ENCODE results near the gene ALMS1. TPM values are rescaled to one million over a fixed set of nuclear protein-coding genes. Genes with fewer than 3 reads are reported as not detected.

Gene ALMS1
- total RNA-seq, 1 experiment from 2014 or later, result 27.6 TPM

GRCh38 chr2:73640511-73640911 is 254.9 kb downstream of the ALMS1 start:
- Histone ChIP-seq H3K9me3 (ENCODE audit: low read length) (peaks cover 5% of the 10 kb centered on the region; the same call in 1 of the 2 replicates), H3K9me2 (replicated peaks; ENCODE audit: low read length) (no peaks in the 10 kb centered on the region), H3K4me2 (ENCODE audit: low read length) (peak overlapping the region; percentile 31; the same call in 1 of the 2 replicates), H2AFZ (ENCODE audit: low read length) (no peak overlapping the region), H4K20me1 (ENCODE audit: low read length) (no peaks in the 10 kb centered on the region), H3K9ac (ENCODE audit: low read length) (no peak overlapping the region), H3K27ac (ENCODE audit: low read length) (no peak overlapping the region), H3K4me3 (ENCODE audit: low read length) (no peak overlapping the region), H3K36me3 (ENCODE audit: low read depth, low read length) (no peaks in the 10 kb centered on the region), H3K79me2 (ENCODE audit: low read length) (no peaks in the 10 kb centered on the region), H3F3A (ENCODE audit: low read length, unreplicated experiment) (no peaks in the 10 kb centered on the region), H3K27me3 (ENCODE audit: low read length) (no peaks in the 10 kb centered on the region), H3K4me1 (ENCODE audit: insufficient read depth, low read length) (peaks cover 6% of the 10 kb centered on the region; the same call in 1 of the 2 replicates)
- TF ChIP-seq EZH2 (IDR thresholded peaks at IDR 0.05; ENCODE audit: low read length, unreplicated experiment) (no peak), CTCF (conservative IDR thresholded peaks at IDR 0.05; ENCODE audit: low read depth, low read length) (no peak), EZH2phosphoT487 (IDR thresholded peaks at IDR 0.05; ENCODE audit: borderline replicate concordance, low read length) (no peak)
- ChIA-PET POLR2A (ENCODE audit: unreplicated experiment) (interaction anchor here (0.7 kb wide), 1 partner anchor 124 kb away, joined by 6 read pairs; no protein-coding TSS in a partner anchor), CTCF (no interaction called here)
- BruUV-seq (replicated peaks), result no TSS peak
- intact Hi-C loops (cut with micrococcal nuclease), result no loop called here
- DNase-seq (peak; percentile 45), ATAC-seq (peak; percentile 64)

GRCh38 chr2:73640946-73641766 is 255.5 kb downstream of the ALMS1 start:
- ChIA-PET POLR2A (ENCODE audit: unreplicated experiment) (interaction anchor here (0.7 kb wide), 1 partner anchor 123 kb away, joined by 6 read pairs; no protein-coding TSS in a partner anchor), CTCF (no interaction called here)
- H3K9me2 ChIP-seq (replicated peaks; ENCODE audit: low read length), result no peaks in the 10 kb centered on the region
- H3K27me3 ChIP-seq (ENCODE audit: low read length), result no peaks in the 10 kb centered on the region
- no peak overlapping the region for H3K27ac ChIP-seq (ENCODE audit: low read length)
- H3K9ac ChIP-seq (ENCODE audit: low read length), result no peak overlapping the region
- no peaks in the 10 kb centered on the region for H3K36me3 ChIP-seq (ENCODE audit: low read depth, low read length)
- H3K4me3 ChIP-seq (ENCODE audit: low read length), result no peak overlapping the region
- H3K79me2 ChIP-seq (ENCODE audit: low read length), result no peaks in the 10 kb centered on the region
- ATAC-seq (no peak), DNase-seq (no peak)
- peaks cover 5% of the 10 kb centered on the region; the same call in 1 of the 2 replicates for H3K9me3 ChIP-seq (ENCODE audit: low read length)
- no peaks in the 10 kb centered on the region for H3F3A ChIP-seq (ENCODE audit: low read length, unreplicated experiment)
- H3K4me1 ChIP-seq (ENCODE audit: insufficient read depth, low read length), result peaks cover 6% of the 10 kb centered on the region; the same call in 1 of the 2 replicates
- no TSS peak for BruUV-seq (replicated peaks)
- H3K4me2 ChIP-seq (ENCODE audit: low read length), result no peak overlapping the region
- TF ChIP-seq EZH2 (IDR thresholded peaks at IDR 0.05; ENCODE audit: low read length, unreplicated experiment) (no peak), EZH2phosphoT487 (IDR thresholded peaks at IDR 0.05; ENCODE audit: borderline replicate concordance, low read length) (no peak), CTCF (conservative IDR thresholded peaks at IDR 0.05; ENCODE audit: low read depth, low read length) (no peak)
- no peak overlapping the region for H2AFZ ChIP-seq (ENCODE audit: low read length)
- no peaks in the 10 kb centered on the region for H4K20me1 ChIP-seq (ENCODE audit: low read length)
- intact Hi-C loops (cut with micrococcal nuclease), result no loop called here

- Histone ChIP-seq H3K9ac (ENCODE audit: low read length) (no peak overlapping the region), H4K20me1 (ENCODE audit: low read length) (no peaks in the 10 kb centered on the region), H3K9me3 (ENCODE audit: low read length) (peaks cover 5% of the 10 kb centered on the region; the same call in 1 of the 2 replicates), H3K27ac (ENCODE audit: low read length) (no peak overlapping the region), H3K9me2 (replicated peaks; ENCODE audit: low read length) (no peaks in the 10 kb centered on the region), H3K36me3 (ENCODE audit: low read depth, low read length) (no peaks in the 10 kb centered on the region), H3K79me2 (ENCODE audit: low read length) (no peaks in the 10 kb centered on the region), H2AFZ (ENCODE audit: low read length) (no peak overlapping the region), H3K27me3 (ENCODE audit: low read length) (no peaks in the 10 kb centered on the region), H3K4me3 (ENCODE audit: low read length) (no peak overlapping the region), H3F3A (ENCODE audit: low read length, unreplicated experiment) (no peaks in the 10 kb centered on the region), H3K4me1 (ENCODE audit: insufficient read depth, low read length) (peaks cover 6% of the 10 kb centered on the region; the same call in 1 of the 2 replicates), H3K4me2 (ENCODE audit: low read length) (no peak overlapping the region)
- no TSS peak for BruUV-seq (replicated peaks)
- TF ChIP-seq EZH2 (IDR thresholded peaks at IDR 0.05; ENCODE audit: low read length, unreplicated experiment) (no peak), EZH2phosphoT487 (IDR thresholded peaks at IDR 0.05; ENCODE audit: borderline replicate concordance, low read length) (no peak), CTCF (conservative IDR thresholded peaks at IDR 0.05; ENCODE audit: low read depth, low read length) (no peak)
- intact Hi-C loops (cut with micrococcal nuclease), result no loop called here
- CTCF ChIA-PET, result no interaction called here
- DNase-seq, result no peak
- POLR2A ChIA-PET (ENCODE audit: unreplicated experiment), result no interaction called here
- no peak for ATAC-seq
Observed at GRCh38 chr2:73641767-73642062, 256.1 kb downstream of the ALMS1 start.

Data from PC-3 (cell line).